NCI-H748 treated with DMSO at 0.1 percent for 48 hours (cell line): ENCODE results near the gene ATP1A3.
"Not testable (repeated sequence)": the region's sequence is repeated elsewhere in the genome, so short reads cannot be mapped to it uniquely, and the experiment has no call there.

Experiments used
- DNase-seq: peaks from one replicate; lab custom pipeline; 2025; lab: John Stamatoyannopoulos, UW

The ATP1A3 gene

GRCh38 chr19:41945135-41945766 is 48.8 kb downstream of the ATP1A3 start:
- DNase-seq, result no peak

- no peak for DNase-seq
Observed at GRCh38 chr19:41944336-41944735, 49.7 kb downstream of the ATP1A3 start.

DNA sequence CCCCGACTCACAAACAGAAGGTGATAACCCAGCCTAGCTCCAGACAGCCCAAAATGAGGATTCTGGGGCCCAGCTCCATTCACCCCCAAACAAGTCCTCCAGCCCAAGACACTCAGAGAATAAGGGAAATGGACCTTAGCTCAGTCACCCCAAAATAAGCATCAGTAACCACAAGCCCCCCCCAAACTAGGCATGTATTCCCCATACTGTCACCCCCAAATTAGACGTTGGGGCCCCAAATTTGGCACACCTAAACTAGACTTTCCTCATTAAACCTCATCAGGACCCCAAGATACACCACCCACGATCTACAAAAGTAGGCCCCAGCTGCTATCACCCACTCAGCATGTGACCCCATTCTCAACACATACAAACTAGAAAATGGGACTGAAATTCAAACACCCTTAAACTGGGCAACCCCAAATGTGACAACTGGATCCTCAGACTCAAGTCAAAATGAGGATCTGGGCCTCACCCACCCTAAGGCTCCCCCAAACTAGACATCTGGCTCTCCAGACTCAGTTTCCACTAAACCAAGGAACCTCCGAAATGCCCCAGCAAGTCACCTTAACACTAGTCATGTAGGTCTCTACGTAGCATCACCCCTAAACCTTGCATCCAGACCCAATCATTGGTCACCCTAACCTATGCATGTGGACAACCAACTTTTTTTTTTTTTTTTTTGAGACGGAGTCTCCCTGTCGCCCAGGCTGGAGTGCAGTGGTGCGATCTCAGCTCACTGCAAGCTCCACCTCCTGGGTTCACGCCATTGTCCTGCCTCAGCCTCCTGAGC is 52.4 kb downstream of the ATP1A3 start:
- DNase-seq, result no peak

DNA sequence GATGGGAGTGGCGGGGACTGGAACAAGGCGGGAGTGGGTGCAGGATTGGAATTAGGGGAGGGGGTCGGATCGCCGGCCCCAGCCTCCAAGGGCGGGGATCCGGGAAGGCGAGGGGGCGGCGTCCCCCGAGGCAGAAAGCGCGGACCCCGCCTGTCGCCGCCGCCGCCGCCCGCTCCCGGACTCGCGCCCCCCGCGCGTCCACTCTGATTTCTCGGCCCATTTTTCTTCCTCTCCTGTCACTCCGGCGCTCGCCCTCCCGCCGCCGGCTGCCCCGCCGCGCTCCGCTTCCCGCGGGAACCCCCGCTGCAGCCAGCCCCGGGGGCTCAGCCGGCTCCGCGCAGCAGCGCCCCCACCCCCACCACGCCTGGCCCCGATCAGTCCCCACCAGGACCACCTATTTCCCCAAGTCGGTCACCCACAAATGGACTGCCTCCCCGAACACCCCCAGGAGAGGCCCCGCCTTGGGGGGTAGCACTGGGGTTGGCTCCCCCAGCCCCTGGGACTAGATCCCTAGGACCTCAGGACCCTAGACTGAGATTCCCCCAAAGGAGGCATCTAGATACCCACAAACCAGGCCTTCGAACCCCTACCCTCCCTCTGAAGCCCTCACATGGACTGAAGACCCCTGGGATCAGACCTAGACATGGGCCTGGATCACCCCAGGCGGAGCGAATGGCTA is 53.2 kb downstream of the ATP1A3 start:
- no peak for DNase-seq

- DNase-seq, result peak; percentile 33
Observed at GRCh38 chr19:41939861-41940730, 53.9 kb downstream of the ATP1A3 start.

DNA sequence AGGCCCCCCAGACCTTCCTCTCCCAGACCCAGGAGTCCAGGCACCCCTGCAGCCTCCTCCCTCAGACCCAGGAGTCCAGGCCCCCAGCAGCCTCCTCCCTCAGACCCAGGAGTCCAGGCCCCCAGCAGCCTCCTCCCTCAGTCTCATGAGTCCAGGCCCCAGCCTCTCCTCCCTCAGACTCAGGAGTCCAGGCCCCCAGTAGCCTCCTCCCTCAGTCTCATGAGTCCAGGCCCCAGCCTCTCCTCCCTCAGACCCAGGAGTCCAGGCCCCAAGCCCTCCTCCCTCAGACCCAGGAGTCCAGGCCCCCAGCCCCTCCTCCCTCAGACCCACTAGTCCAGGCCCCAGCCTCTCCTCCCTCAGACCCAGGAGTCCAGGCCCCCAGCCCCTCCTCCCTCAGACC is 54.8 kb downstream of the ATP1A3 start:
- not testable (repeated sequence) for DNase-seq

GRCh38 chr19:41937525-41938468 is 56.2 kb downstream of the ATP1A3 start:
- no peak for DNase-seq

- DNase-seq, result no peak
Observed at GRCh38 chr19:41936961-41937360, 57.1 kb downstream of the ATP1A3 start.

DNA sequence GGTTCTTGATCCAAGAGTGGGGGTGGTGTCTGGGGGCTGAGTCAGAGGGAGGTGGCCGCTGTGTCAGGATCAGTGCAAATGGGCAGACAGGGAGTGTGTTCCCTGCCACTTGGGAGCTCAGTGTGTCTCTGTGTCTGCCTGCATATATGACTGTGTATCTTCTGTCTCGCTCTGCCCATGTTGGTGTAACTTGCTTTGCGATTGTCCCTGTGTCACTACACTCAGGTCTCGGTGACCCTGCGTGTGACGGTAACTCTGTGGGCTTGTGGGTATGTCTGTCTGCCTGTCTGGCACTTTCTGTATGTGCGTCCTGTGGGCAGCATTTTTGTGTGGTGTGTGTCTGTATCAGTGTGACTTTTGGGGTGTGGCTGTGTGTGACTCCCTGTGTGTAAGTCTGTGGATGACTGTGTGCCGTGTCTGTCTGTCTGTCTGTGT is 57.6 kb downstream of the ATP1A3 start:
- DNase-seq, result no peak

GRCh38 chr19:41935760-41936415 is 58.1 kb downstream of the ATP1A3 start:
- no peak for DNase-seq

DNA sequence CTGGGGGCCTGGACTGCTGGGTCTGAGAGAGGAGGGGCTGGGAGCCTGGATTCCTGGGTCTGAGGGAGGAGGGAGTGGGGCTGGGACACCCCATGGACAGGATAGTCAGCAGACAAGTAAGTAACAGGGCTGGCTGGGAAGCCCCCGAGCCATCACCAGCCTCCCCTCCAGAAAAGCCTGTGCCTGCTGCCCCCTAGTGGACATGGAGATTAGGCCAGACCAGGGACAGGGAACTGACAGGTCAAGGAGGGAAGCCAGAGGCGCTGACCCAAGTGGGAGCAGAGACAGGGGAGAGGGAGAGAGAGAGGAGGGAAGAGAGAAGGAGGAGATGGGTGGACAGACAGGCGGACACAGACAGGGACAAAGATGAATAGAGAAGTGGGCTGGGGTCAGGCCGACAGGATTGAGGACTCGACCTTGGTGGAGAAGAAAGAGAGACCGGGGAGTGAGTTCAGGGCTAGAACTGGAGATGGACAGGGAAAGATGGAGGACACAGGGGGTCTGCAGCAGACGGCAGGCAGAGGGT is 59.1 kb downstream of the ATP1A3 start:
- peak; percentile 52 for DNase-seq

DNA sequence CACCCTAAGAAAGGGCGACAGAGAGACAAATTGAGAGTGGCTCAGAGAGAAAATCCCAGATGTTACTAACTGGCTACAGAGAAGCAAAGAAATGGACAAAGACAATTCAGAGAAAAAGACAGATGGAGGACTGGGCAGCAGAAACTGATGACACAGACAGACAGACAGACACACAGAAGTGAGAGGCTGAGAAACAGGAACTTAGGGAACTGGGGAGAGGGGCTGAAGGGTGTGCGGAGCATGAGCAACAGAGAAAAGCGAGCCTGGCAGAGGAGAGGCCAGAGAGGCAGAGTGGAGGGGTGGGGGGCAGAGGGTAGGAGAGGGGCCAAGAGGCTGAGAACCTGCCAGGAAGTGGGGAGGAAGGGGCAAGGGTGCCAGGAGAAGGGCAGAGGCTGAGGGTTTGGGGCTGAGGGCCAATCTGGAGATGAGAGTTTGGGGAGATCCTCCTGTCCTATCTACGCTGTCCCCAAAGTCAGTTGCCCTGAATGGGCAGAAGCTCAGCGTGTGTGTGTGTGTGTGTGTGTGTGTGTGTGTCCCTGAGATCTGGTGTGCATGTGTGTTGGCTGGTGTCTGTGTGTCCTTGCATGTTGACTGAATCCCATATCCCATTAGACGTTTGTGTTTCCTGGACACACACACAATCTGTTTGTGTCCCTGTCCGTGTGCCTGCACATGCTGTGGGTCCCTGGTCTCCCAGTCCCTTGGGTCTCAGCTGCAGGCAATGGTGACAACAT is 60.2 kb downstream of the ATP1A3 start:
- no peak for DNase-seq

DNA sequence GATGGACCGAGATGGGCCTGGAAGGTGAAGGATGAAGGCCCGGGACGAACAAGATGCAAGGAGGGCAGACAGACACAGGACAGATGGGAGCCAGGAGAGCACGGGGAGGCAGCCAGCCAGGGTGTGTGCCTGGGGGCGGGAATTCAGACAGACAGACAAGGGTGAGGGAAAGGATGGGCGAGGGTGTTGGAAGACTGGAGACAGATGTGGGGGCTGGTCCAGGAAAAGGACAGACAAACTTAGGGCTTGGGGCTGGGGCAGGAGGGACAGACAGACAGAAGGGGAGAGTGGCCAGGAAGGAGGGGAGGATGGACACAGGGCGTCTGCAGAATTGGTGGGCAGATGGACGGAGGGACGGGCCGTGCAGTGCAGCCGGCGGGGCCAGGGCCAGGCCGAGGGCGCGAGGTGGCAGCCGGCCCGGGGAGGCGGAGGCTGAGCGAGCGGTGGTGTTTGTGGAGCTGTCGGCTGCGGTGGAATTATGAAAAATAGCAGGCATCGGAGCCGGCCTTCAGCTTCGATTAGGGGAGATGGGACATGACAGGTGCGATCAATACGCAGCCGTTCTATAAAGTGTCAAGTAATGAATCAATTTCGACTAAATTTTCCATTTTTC is 61.2 kb downstream of the ATP1A3 start:
- DNase-seq, result no peak

- no peak for DNase-seq
Observed at GRCh38 chr19:41932259-41932719, 61.7 kb downstream of the ATP1A3 start.

- DNase-seq, result no peak
Observed at GRCh38 chr19:41930926-41931592, 63.0 kb downstream of the ATP1A3 start.

- no peak for DNase-seq
Observed at GRCh38 chr19:41930322-41930722, 63.7 kb downstream of the ATP1A3 start.

GRCh38 chr19:41929536-41930071 is 64.4 kb downstream of the ATP1A3 start:
- DNase-seq, result no peak
